Measurements from ENCODE around the gene CIDEB.

CIDEB gene

GRCh38 chr14:24264298-24264697 lies 43.5 kb downstream of the CIDEB start:
- no peak for TF ChIP-seq EGR1 (IDR thresholded peaks at IDR 0.05)
- TF ChIP-seq YY1 (IDR thresholded peaks at IDR 0.05; ENCODE audit: low read depth): no peak
- no peak for TF ChIP-seq CREB1 (IDR thresholded peaks at IDR 0.05; ENCODE audit: low read depth)
- TF ChIP-seq MAX (IDR thresholded peaks at IDR 0.05): no peak
- TF ChIP-seq EP300 (IDR thresholded peaks at IDR 0.05; ENCODE audit: borderline replicate concordance): no peak
- TF ChIP-seq FOXM1 (IDR thresholded peaks at IDR 0.05; ENCODE audit: borderline replicate concordance, low read depth): no peak
- no peak for TF ChIP-seq TCF12 (IDR thresholded peaks at IDR 0.05; ENCODE audit: low read depth)

GRCh38 chr14:24263848-24264247 lies 43.9 kb downstream of the CIDEB start:
- no peak for TF ChIP-seq FOXM1 (IDR thresholded peaks at IDR 0.05; ENCODE audit: borderline replicate concordance, low read depth)
- TF ChIP-seq REST (IDR thresholded peaks at IDR 0.05; ENCODE audit: low read depth): no peak
- TF ChIP-seq ZBTB7A (IDR thresholded peaks at IDR 0.05; ENCODE audit: low read depth): no peak
- TF ChIP-seq EGR1 (IDR thresholded peaks at IDR 0.05): no peak
- no peak for TF ChIP-seq USF1 (IDR thresholded peaks at IDR 0.05)
- TF ChIP-seq YY1 (IDR thresholded peaks at IDR 0.05; ENCODE audit: low read depth): no peak
- TF ChIP-seq MAX (IDR thresholded peaks at IDR 0.05): no peak
- no peak for TF ChIP-seq TAF1 (IDR thresholded peaks at IDR 0.05; ENCODE audit: low read depth)
- no peak for TF ChIP-seq RAD21 (IDR thresholded peaks at IDR 0.05; ENCODE audit: low read depth)
- no peak for TF ChIP-seq CREB1 (IDR thresholded peaks at IDR 0.05; ENCODE audit: low read depth)
- no peak for TF ChIP-seq EP300 (IDR thresholded peaks at IDR 0.05; ENCODE audit: borderline replicate concordance)
- TF ChIP-seq NFIC (IDR thresholded peaks at IDR 0.05): no peak
- no peak for TF ChIP-seq TCF12 (IDR thresholded peaks at IDR 0.05; ENCODE audit: low read depth)
- no peak for TF ChIP-seq TEAD4 (IDR thresholded peaks at IDR 0.05)
- no peak for TF ChIP-seq CEBPB (IDR thresholded peaks at IDR 0.05)

GRCh38 chr14:24262821-24263733 lies 44.7 kb downstream of the CIDEB start, which contains the start of gene TGM1:
Gene TGM1 (minus strand): TSS chr14:24263177. CDS start chr14:24262352, 825 bp downstream.
- TF ChIP-seq TAF1 (IDR thresholded peaks at IDR 0.05; ENCODE audit: low read depth): no peak
- TF ChIP-seq CREB1 (IDR thresholded peaks at IDR 0.05; ENCODE audit: low read depth): no peak
- TF ChIP-seq USF1 (IDR thresholded peaks at IDR 0.05): no peak
- no peak for TF ChIP-seq EGR1 (IDR thresholded peaks at IDR 0.05)
- no peak for TF ChIP-seq MAX (IDR thresholded peaks at IDR 0.05)
- no peak for TF ChIP-seq REST (IDR thresholded peaks at IDR 0.05; ENCODE audit: low read depth)
- TF ChIP-seq YY1 (IDR thresholded peaks at IDR 0.05; ENCODE audit: low read depth): no peak
- TF ChIP-seq CEBPB (IDR thresholded peaks at IDR 0.05): no peak
- TF ChIP-seq TCF12 (IDR thresholded peaks at IDR 0.05; ENCODE audit: low read depth): no peak
- TF ChIP-seq RAD21 (IDR thresholded peaks at IDR 0.05; ENCODE audit: low read depth): no peak
- no peak for TF ChIP-seq FOXM1 (IDR thresholded peaks at IDR 0.05; ENCODE audit: borderline replicate concordance, low read depth)

GRCh38 chr14:24261969-24262327 lies 45.8 kb downstream of the CIDEB start:
- TF ChIP-seq TEAD4 (IDR thresholded peaks at IDR 0.05): no peak

GRCh38 chr14:24261256-24261968 lies 46.4 kb downstream of the CIDEB start:
- no peak for TF ChIP-seq YY1 (IDR thresholded peaks at IDR 0.05; ENCODE audit: low read depth)
- TF ChIP-seq CEBPB (IDR thresholded peaks at IDR 0.05): no peak
- no peak for TF ChIP-seq EGR1 (IDR thresholded peaks at IDR 0.05)
- TF ChIP-seq USF1 (IDR thresholded peaks at IDR 0.05): no peak
- TF ChIP-seq ZBTB7A (IDR thresholded peaks at IDR 0.05; ENCODE audit: low read depth): no peak
- TF ChIP-seq FOXM1 (IDR thresholded peaks at IDR 0.05; ENCODE audit: borderline replicate concordance, low read depth): no peak
- TF ChIP-seq CREB1 (IDR thresholded peaks at IDR 0.05; ENCODE audit: low read depth): no peak
- TF ChIP-seq TAF1 (IDR thresholded peaks at IDR 0.05; ENCODE audit: low read depth): no peak
- TF ChIP-seq REST (IDR thresholded peaks at IDR 0.05; ENCODE audit: low read depth): no peak
- TF ChIP-seq EP300 (IDR thresholded peaks at IDR 0.05; ENCODE audit: borderline replicate concordance): no peak
- TF ChIP-seq TCF12 (IDR thresholded peaks at IDR 0.05; ENCODE audit: low read depth): no peak
- no peak for TF ChIP-seq NFIC (IDR thresholded peaks at IDR 0.05)
- TF ChIP-seq TEAD4 (IDR thresholded peaks at IDR 0.05): no peak
- TF ChIP-seq RAD21 (IDR thresholded peaks at IDR 0.05; ENCODE audit: low read depth): no peak
- no peak for TF ChIP-seq MAX (IDR thresholded peaks at IDR 0.05)
